ENCODE measurements around the gene SRF. TPM values are rescaled to one million over a fixed set of nuclear protein-coding genes. Genes with fewer than 3 reads are reported as not detected.

Gene SRF
- total and polyA plus RNA-seq, 2 donors (not counting 3 experiments of a cell fraction or from before 2014, with no cell fraction given): 34.4 to 55.8 TPM

- Histone ChIP-seq H3K4me2 (ENCODE audit: insufficient read depth, low read length) (no peak overlapping the region), H3K4me3 (replicated peaks in 1 of 3; ENCODE audit: insufficient read depth in 1 of 3, low read depth in 1 of 3, low read length in 3 of 3) (no peak overlapping the region), H2AFZ (ENCODE audit: low read depth, low read length) (no peak overlapping the region), H3K9ac (replicated peaks; ENCODE audit: extremely low read depth, insufficient read depth, low read length) (no peak overlapping the region), H3K27me3 (ENCODE audit: control insufficient read depth in 2 of 2, insufficient read depth in 2 of 2, low read length in 2 of 2) (no peaks in the 10 kb centered on the region), H4K20me1 (replicated peaks; ENCODE audit: control insufficient read depth, extremely low read depth, insufficient read depth, low read length) (no peaks in the 10 kb centered on the region), H3K4me1 (ENCODE audit: control insufficient read depth, extremely low read depth, insufficient read depth, low read length) (peaks cover 5% of the 10 kb centered on the region), H3K36me3 (ENCODE audit: control insufficient read depth in 2 of 2, extremely low read depth in 1 of 2, insufficient read depth in 2 of 2, low read length in 2 of 2) (no peaks in the 10 kb centered on the region), H3K9me1 (replicated peaks; ENCODE audit: control insufficient read depth, extremely low read depth, insufficient read depth, low read length) (no peaks in the 10 kb centered on the region), H3K9me3 (replicated peaks; ENCODE audit: control insufficient read depth, insufficient read depth, low read length) (no peaks in the 10 kb centered on the region), H3K79me2 (ENCODE audit: control insufficient read depth, insufficient read depth, low read length) (no peaks in the 10 kb centered on the region), H3K27ac (ENCODE audit: insufficient read depth, low read depth, low read length) (no peak overlapping the region)
- DNase-seq (ENCODE audit: low read depth, low spot score): no peak
- intact Hi-C loops (cut with micrococcal nuclease) (no loop called here), dilution Hi-C loops (cut with MboI; ENCODE audit: extremely low pct_ligation_motif_present, low sequenced_read_pairs) (no loop called here)
- FAIRE-seq: no peak
- POLR2A ChIA-PET: no interaction called here
- BruUV-seq (replicated peaks): no TSS peak
- CTCF ChIA-PET: interaction anchor here (1.2 to 1.3 kb wide), 3 partner anchors 24 to 181 kb away, joined by 3 to 4 read pairs (median 4); partner anchors contain the start of gene CUL7
- TF ChIP-seq POLR2A (IDR thresholded peaks at IDR 0.05; ENCODE audit: low read depth, low read length) (no peak), JUN (IDR thresholded peaks at IDR 0.05; ENCODE audit: borderline replicate concordance, insufficient read depth, insufficient read length, low read depth) (no peak), CTCF (IDR thresholded peaks at IDR 0.05; ENCODE audit: extremely low read depth in 1 of 2, insufficient read depth in 1 of 2, low read depth in 1 of 2, low read length in 2 of 2) (no peak), EZH2 (IDR thresholded peaks at IDR 0.05; ENCODE audit: borderline replicate concordance, low read depth, low read length, severe bottlenecking) (no peak), MYC (IDR thresholded peaks at IDR 0.05; ENCODE audit: low read depth, low read length) (no peak), MAX (IDR thresholded peaks at IDR 0.05; ENCODE audit: insufficient read depth, insufficient read length) (no peak), FOS (IDR thresholded peaks at IDR 0.05; ENCODE audit: borderline replicate concordance, insufficient read depth, low read length) (no peak)
These were observed 24.1 kb upstream of the SRF start for GRCh38 chr6:43146709-43147688.
